ENCODE measurements around the gene LECT2. TPM values are rescaled to one million over a fixed set of nuclear protein-coding genes. Genes with fewer than 3 reads are reported as not detected.

The LECT2 gene
- total RNA-seq, 4 donors from 2014 or later, result not detected

GRCh38 chr5:135930949-135931295 lies 23.9 kb downstream of the LECT2 start:
- WGBS, result 48% methylated on average over 17 of the region's 18 CpGs
- Histone ChIP-seq H3K27ac (replicated peaks in 1 of 4) (no peak overlapping the region), H3K9me3 (no peaks in the 10 kb centered on the region), H3K27me3 (peaks cover 5 to 40% (median 16%) of the 10 kb centered on the region in 4 donors), H3K36me3 (no peaks in the 10 kb centered on the region), H3K4me1 (peaks cover 6 to 15% (median 12%) of the 10 kb centered on the region in 4 donors), H3K4me3 (peak overlapping the region in 2 of 4 donors; percentile 49 to 50)
- TF ChIP-seq POLR2AphosphoS5 (IDR thresholded peaks at IDR 0.05), result no peak
- no peak for TF ChIP-seq EP300 (IDR thresholded peaks at IDR 0.05)
- TF ChIP-seq POLR2A (IDR thresholded peaks at IDR 0.05; ENCODE audit: low read depth), result no peak
- no peak for TF ChIP-seq CTCF (IDR thresholded peaks at IDR 0.05)
- DNase-seq (ENCODE audit: extremely low spot score), result no peak
- intact Hi-C loops (cut with DNase I), result loop anchor here (5.0 kb wide), 1 partner anchor 39 kb away; no protein-coding TSS in a partner anchor

DNA sequence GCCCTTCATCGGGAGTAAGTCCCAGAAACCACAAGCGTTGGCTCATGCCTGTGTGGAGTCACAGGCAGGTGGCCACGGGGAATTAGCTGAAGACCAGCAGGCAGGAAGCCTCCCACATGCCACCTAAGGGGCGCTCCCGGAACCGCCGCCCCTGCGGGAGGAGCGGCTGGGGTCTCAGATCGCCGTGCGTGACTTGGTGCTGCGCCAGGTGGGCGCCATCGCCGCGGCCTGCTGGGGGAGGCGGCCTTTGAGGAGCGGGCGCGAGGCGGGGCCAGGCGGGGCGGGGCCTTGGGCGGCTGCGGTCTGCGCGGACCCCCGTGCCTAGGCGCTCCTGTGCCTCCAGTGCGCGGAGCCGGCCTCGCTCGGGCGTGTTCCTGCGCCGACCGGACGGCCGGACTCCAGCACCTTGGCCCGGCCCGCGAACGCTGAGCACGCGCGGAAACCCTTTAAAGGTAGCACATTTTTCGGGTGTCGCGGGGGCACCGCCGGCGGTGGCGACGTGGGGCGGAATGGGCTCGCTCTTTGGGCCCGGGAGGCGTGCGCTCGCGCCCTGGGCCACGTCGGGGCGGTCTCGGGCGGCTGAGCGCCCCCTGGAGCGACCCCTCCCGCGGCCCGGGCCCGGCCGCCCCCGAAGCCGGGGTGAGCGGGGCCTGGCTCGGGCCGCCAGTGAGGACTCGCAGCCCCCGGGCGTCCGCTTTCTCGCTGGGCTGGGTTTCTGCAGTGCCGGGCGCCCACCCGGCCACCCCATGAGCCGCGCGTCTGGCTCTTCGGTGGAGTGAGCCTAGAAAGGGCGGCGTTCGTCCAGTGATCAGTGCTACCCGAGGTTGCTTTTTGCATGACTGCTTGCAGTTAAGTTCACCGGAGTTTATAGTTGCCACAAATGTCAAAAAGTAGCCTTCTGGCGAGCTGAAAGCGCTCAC lies 24.5 kb downstream of the LECT2 start:
- H3K27ac ChIP-seq (replicated peaks in 1 of 4), result no peak overlapping the region
- H3K27me3 ChIP-seq, result peaks cover 5 to 40% (median 16%) of the 10 kb centered on the region in 4 donors
- DNase-seq (ENCODE audit: extremely low spot score), result no peak
- no peaks in the 10 kb centered on the region for H3K36me3 ChIP-seq
- 13% methylated on average over 29 of the region's 99 CpGs for WGBS
- intact Hi-C loops (cut with DNase I), result loop anchor here (5.0 kb wide), 1 partner anchor 38 kb away; no protein-coding TSS in a partner anchor
- peak overlapping the region; percentile 49 to 56 (median 52) for H3K4me3 ChIP-seq
- no peaks in the 10 kb centered on the region for H3K9me3 ChIP-seq
- peaks cover 6 to 15% (median 12%) of the 10 kb centered on the region in 4 donors for H3K4me1 ChIP-seq
- TF ChIP-seq CTCF (IDR thresholded peaks at IDR 0.05) (no peak), EP300 (IDR thresholded peaks at IDR 0.05) (no peak), POLR2AphosphoS5 (IDR thresholded peaks at IDR 0.05) (no peak), POLR2A (IDR thresholded peaks at IDR 0.05; ENCODE audit: low read depth) (no peak)

DNA sequence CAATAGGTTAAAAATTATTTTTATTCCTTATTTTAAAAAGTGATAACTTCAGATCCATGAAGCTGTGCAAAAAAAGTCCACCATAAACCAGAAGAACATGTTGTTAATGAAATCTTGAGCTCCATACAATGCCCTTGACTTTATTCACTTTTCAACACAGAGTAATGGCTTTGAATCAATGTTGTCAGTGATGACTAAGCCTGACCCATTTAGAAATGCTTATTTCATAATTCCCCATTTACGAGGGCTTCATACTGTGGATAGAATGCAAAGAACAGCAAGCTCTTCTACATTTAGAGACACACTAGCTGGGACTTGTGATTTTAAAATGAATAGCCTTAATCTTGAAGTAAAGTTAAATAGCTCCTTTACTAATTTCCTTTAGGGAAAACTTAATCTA lies 33.4 kb downstream of the LECT2 start:
- TF ChIP-seq POLR2A (IDR thresholded peaks at IDR 0.05; ENCODE audit: low read depth) (no peak), EP300 (IDR thresholded peaks at IDR 0.05) (no peak), CTCF (IDR thresholded peaks at IDR 0.05) (no peak), POLR2AphosphoS5 (IDR thresholded peaks at IDR 0.05) (no peak)
- Histone ChIP-seq H3K36me3 (no peaks in the 10 kb centered on the region), H3K27ac (replicated peaks in 1 of 4) (no peak overlapping the region), H3K4me3 (no peak overlapping the region), H3K4me1 (no peaks in the 10 kb centered on the region), H3K27me3 (peaks cover 0 to 4% (median 0%) of the 10 kb centered on the region in 4 donors), H3K9me3 (no peaks in the 10 kb centered on the region)
- WGBS, result 14% methylated on average over 1 of the region's 1 CpG
- intact Hi-C loops (cut with DNase I), result no loop called here
- no peak for DNase-seq (ENCODE audit: extremely low spot score)

DNA sequence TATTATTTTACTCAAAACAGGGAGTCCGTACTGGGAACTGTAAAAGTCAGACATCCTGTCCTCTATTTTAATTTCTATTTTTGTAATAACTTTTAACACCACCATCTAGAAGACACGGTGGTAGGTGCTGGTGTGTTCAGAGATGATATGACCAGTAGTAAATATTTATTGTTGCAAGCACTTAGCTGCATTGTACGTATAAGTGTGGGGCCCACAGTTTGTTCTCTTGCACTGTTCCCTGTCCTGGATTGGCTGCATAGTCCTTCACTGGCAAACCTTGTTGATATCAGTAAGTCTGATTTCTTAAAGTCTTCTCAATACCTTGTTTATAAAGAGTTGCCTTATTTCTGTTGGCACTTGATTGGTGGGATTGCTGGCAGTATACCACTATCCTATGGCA lies 34.6 kb downstream of the LECT2 start:
- Histone ChIP-seq H3K4me3 (no peak overlapping the region), H3K27ac (replicated peaks in 1 of 4) (no peak overlapping the region), H3K9me3 (no peaks in the 10 kb centered on the region), H3K36me3 (no peaks in the 10 kb centered on the region), H3K27me3 (peaks cover 0 to 4% (median 0%) of the 10 kb centered on the region in 4 donors), H3K4me1 (no peaks in the 10 kb centered on the region)
- TF ChIP-seq EP300 (IDR thresholded peaks at IDR 0.05) (no peak), POLR2AphosphoS5 (IDR thresholded peaks at IDR 0.05) (no peak), CTCF (IDR thresholded peaks at IDR 0.05) (no peak), POLR2A (IDR thresholded peaks at IDR 0.05; ENCODE audit: low read depth) (no peak)
- no peak for DNase-seq (ENCODE audit: extremely low spot score)
- intact Hi-C loops (cut with DNase I), result no loop called here
- WGBS, result 70% methylated on average over 3 of the region's 3 CpGs
